H1 (cell line): ENCODE measurements around the gene CA7. TPM values are rescaled to one million over a fixed set of nuclear protein-coding genes. Genes with fewer than 3 reads are reported as not detected.

ENCODE experiments used
- ASH2L ChIP-seq: fragments of 200-600, 300-600 bp; sonication (generic); IDR thresholded peaks from one replicate; pipeline ENCODE4 v1.7.1; 2017; ENCODE audit warnings: low read length
- ATF3 ChIP-seq: IDR thresholded peaks from 2 replicates; pipeline ENCODE4 v1.6.1; 2011; ENCODE audit warnings: low read depth, mild to moderate bottlenecking, low read length; ENCODE audit not compliant: insufficient read depth
- BACH1 ChIP-seq: IDR thresholded peaks from 2 replicates; pipeline ENCODE4 v1.6.1; 2012; ENCODE audit warnings: low read length, improper control_type of control experiment
- CBX8 ChIP-seq: fragments of 300-800, 300-1000 bp; sonication (generic); IDR thresholded peaks from 2 replicates; pipeline ENCODE4 v1.7.1; 2016; ENCODE audit warnings: low read depth, low read length, borderline replicate concordance
- CEBPB ChIP-seq: IDR thresholded peaks from 2 replicates; pipeline ENCODE4 v1.6.1; 2012; ENCODE audit warnings: low read depth, low read length
- CHD2 ChIP-seq: IDR thresholded peaks from 2 replicates; pipeline ENCODE4 v1.6.1; 2012; ENCODE audit warnings: low read length, improper control_type of control experiment
- EGR1 ChIP-seq: IDR thresholded peaks from 2 replicates; pipeline ENCODE4 v1.6.1; 2011; ENCODE audit warnings: low read depth, low read length, borderline replicate concordance
- EP300 ChIP-seq, 2 experiments: IDR thresholded peaks; 1 replicate in 1 of 2; 2 replicates in 1 of 2; pipeline ENCODE4 v1.6.1; 2011 to 2012; ENCODE audit warnings: low read depth in 2 of 2, low read length in 2 of 2, mild to moderate bottlenecking in 2 of 2, borderline replicate concordance in 1 of 2, inconsistent platforms in 1 of 2, moderate library complexity in 1 of 2
- HDAC2 ChIP-seq, 2 experiments: fragments of 300-600 bp in 1 of 2; sonication (generic) in 1 of 2; IDR thresholded peaks; 2 replicates each; pipeline ENCODE4 v1.6.1; 2011 to 2012; ENCODE audit warnings: low read depth in 2 of 2, low read length in 2 of 2, mild to moderate bottlenecking in 2 of 2, moderate library complexity in 2 of 2, borderline replicate concordance in 1 of 2, inconsistent platforms in 1 of 2
- KDM4A ChIP-seq: IDR thresholded peaks from one replicate; pipeline ENCODE4 v1.7.1; 2012; ENCODE audit warnings: low read depth, mild to moderate bottlenecking, moderate library complexity, low read length, inconsistent platforms; ENCODE audit not compliant: severe bottlenecking
- KDM5A ChIP-seq: fragments of 200-600 bp; IDR thresholded peaks from 2 replicates; pipeline ENCODE4 v1.7.1; 2012; ENCODE audit warnings: mild to moderate bottlenecking, low read length, inconsistent platforms, mixed read lengths
- MAFK ChIP-seq: IDR thresholded peaks from 2 replicates; pipeline ENCODE4 v1.6.1; 2012; ENCODE audit warnings: low read depth, mild to moderate bottlenecking, improper control_type of control experiment, low read length
- MAX ChIP-seq: IDR thresholded peaks from 2 replicates; pipeline ENCODE4 v1.6.1; 2012; ENCODE audit warnings: inconsistent platforms
- POLR2AphosphoS5 ChIP-seq: IDR thresholded peaks from 2 replicates; pipeline ENCODE4 v1.6.1; 2011; ENCODE audit warnings: low read depth, low read length
- RBBP5 ChIP-seq: IDR thresholded peaks from 2 replicates; pipeline ENCODE4 v1.7.1; 2012; ENCODE audit warnings: low read depth, mild to moderate bottlenecking, inconsistent platforms, low read length, moderate library complexity, borderline replicate concordance
- RXRA ChIP-seq: IDR thresholded peaks from 2 replicates; pipeline ENCODE4 v1.6.1; 2011; ENCODE audit warnings: low read depth, mild to moderate bottlenecking, low read length, moderate library complexity; ENCODE audit not compliant: insufficient read depth
- SAP30 ChIP-seq: fragments of 300-600 bp; sonication (generic); IDR thresholded peaks from 2 replicates; pipeline ENCODE4 v1.7.1; 2012; ENCODE audit warnings: low read length, moderate library complexity, mild to moderate bottlenecking, inconsistent platforms; ENCODE audit not compliant: insufficient read depth, insufficient replicate concordance
- SP4 ChIP-seq: IDR thresholded peaks from 2 replicates; pipeline ENCODE4 v1.6.1; 2012; ENCODE audit warnings: low read length, inconsistent platforms
- SRF ChIP-seq: IDR thresholded peaks from 2 replicates; pipeline ENCODE4 v1.6.1; 2011; ENCODE audit warnings: mild to moderate bottlenecking, low read depth, low read length, moderate library complexity
- TAF1 ChIP-seq: IDR thresholded peaks from 2 replicates; pipeline ENCODE4 v1.6.1; 2011; ENCODE audit warnings: mild to moderate bottlenecking, low read depth, low read length
- TCF12 ChIP-seq: IDR thresholded peaks from 2 replicates; pipeline ENCODE4 v1.6.1; 2011; ENCODE audit warnings: low read depth, mild to moderate bottlenecking, low read length
- TEAD4 ChIP-seq: IDR thresholded peaks from 2 replicates; pipeline ENCODE4 v1.6.1; 2012; ENCODE audit warnings: low read depth, low read length, inconsistent platforms, mixed read lengths
- ZNF274 ChIP-seq: IDR thresholded peaks from 2 replicates; pipeline ENCODE4 v1.7.0; 2012; ENCODE audit warnings: low read length, borderline replicate concordance; ENCODE audit errors: extremely low read depth
- polyA plus RNA-seq, 7 experiments: library from polyadenylated mRNA; depleted of rRNA in 3 of 7; stranded (reverse) in 5 of 7; unstranded in 2 of 7; fragments of >200 nt in 5 of 7; fragments of 200-250 nt in 2 of 7; gene quantifications; 1 replicate in 5 of 7; 2 replicates in 1 of 7; 4 replicates in 1 of 7; pipeline versions ENCODE4 v1.2.1 to v1.2.3, GENCODE V29; 2011 to 2013; ENCODE audit warnings: missing spikeins in 2 of 7, mixed read lengths in 2 of 7
- total RNA-seq: library from RNA; stranded (reverse); fragmentation: NEBNext Ultra II Directional; extraction: Animal tissue kit (Norgen Biotek cat#: 25700); gene quantifications from 2 replicates; pipeline ENCODE4 v1.2.1, GENCODE V29; 2021
- TF ChIP-seq, protein P1 (sequence below): IDR thresholded peaks from 2 replicates; pipeline ENCODE4 v1.6.1; 2012; ENCODE audit warnings: inconsistent platforms

CA7 gene
- total and polyA plus RNA-seq, 2 of the 8 experiments (the other 6 are each of a cell fraction or from before 2014, with no cell fraction given), result 1.7 to 2.7 TPM

GRCh38 chr16:66872943-66873684 is 28.9 kb downstream of the CA7 start (continued):
- no peak for TF ChIP-seq KDM4A
- TF ChIP-seq SRF, result no peak
- no peak for TF ChIP-seq EP300 (IDR thresholded peaks at IDR 0.05; ENCODE audit: borderline replicate concordance in 1 of 2, low read depth in 2 of 2, low read length in 2 of 2)
- no peak for TF ChIP-seq POLR2AphosphoS5
- TF ChIP-seq CEBPB, result no peak
- TF ChIP-seq TCF12, result no peak
- no peak; the same call in 1 of the 2 replicates for TF ChIP-seq RBBP5
- TF ChIP-seq MAX, result peak; percentile 91
- TF ChIP-seq CBX8, result no peak
- no peak for TF ChIP-seq TEAD4
- TF ChIP-seq CHD2, result no peak
- peak; percentile 64; the same call in 1 of the 2 replicates for TF ChIP-seq TAF1
- TF ChIP-seq ZNF274, result no peak
- peak; percentile 67 for TF ChIP-seq ASH2L
- no peak for TF ChIP-seq EGR1
- no peak for TF ChIP-seq ATF3
- TF ChIP-seq RXRA, result no peak
- no peak for TF ChIP-seq SAP30
- no peak for TF ChIP-seq SP4
- TF ChIP-seq KDM5A, result no peak
- TF ChIP-seq BACH1, result no peak
- no peak for TF ChIP-seq HDAC2 (IDR thresholded peaks at IDR 0.05; ENCODE audit: borderline replicate concordance in 1 of 2, low read depth in 2 of 2, low read length in 2 of 2)
- no peak for TF ChIP-seq MAFK
- TF ChIP-seq, protein P1, sequence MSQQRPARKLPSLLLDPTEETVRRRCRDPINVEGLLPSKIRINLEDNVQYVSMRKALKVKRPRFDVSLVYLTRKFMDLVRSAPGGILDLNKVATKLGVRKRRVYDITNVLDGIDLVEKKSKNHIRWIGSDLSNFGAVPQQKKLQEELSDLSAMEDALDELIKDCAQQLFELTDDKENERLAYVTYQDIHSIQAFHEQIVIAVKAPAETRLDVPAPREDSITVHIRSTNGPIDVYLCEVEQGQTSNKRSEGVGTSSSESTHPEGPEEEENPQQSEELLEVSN, result peak; percentile 71
